ENCODE data around the gene FGFBP3. TPM values are rescaled to one million over a fixed set of nuclear protein-coding genes. Genes with fewer than 3 reads are reported as not detected.

Gene FGFBP3
- polyA plus RNA-seq (0.03 to 0.22 TPM (median 0.06 TPM) in 3 replicates), polyA minus RNA-seq (0.10 to 0.13 TPM in 2 of 3 replicates, not detected in the other)
- polyA plus RNA-seq (2011; ENCODE audit: low read depth) = 0.10 TPM
- 0.02 and 0.04 TPM in 2 replicates for polyA plus RNA-seq (2011; cell fraction: cytosol; rRNA removed)
- polyA plus RNA-seq (2011; cell fraction: nucleus; rRNA removed) = 0.11 and 0.13 TPM in 2 replicates
- 0.21 and 0.26 TPM in 2 replicates for polyA plus RNA-seq (2012; ENCODE audit: low replicate concordance)
- polyA minus RNA-seq (2011; cell fraction: cytosol; rRNA and poly(A)+ RNA removed) = not detected
- polyA minus RNA-seq (2011; cell fraction: nucleus; rRNA and poly(A)+ RNA removed) = not detected in 2 replicates

- no peak for FAIRE-seq
- no peak for DNase-seq (ENCODE audit: low read depth, low spot score)
Observed at GRCh38 chr10:91909117-91909677, at the start of gene FGFBP3. Gene FGFBP3, minus strand, starts transcription at chr10:91909486. Its CDS starts 517 bp downstream, at chr10:91908969.

DNA sequence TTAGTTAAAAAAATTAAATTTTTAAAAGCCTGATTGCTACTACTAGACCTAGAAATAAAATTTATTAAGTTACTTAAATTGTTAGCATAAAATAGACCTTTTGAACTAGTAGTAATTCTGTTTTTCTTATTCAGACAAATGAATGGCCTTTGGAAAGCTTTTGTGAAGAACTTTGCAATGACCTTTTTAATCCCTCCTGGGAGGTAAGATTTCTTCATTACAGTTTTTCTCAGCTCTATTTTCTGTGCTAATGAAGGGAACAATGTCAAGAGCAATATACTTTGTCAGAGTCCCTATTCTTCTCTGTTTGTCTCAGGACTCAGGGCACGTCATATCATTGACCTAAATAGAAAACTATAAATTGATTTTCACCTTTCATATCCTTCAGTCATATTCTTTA lies 47.8 kb upstream of the FGFBP3 start:
- Histone ChIP-seq H3K4me1 (ENCODE audit: control insufficient read depth, extremely low read depth, insufficient read depth, low read length) (peaks cover 24% of the 10 kb centered on the region), H3K9me3 (ENCODE audit: control insufficient read depth, low read depth, low read length) (no peaks in the 10 kb centered on the region), H3K4me3 (ENCODE audit: control insufficient read depth in 2 of 3, extremely low read depth in 1 of 3, insufficient read depth in 2 of 3, low read depth in 1 of 3, low read length in 3 of 3) (no peak overlapping the region), H3K79me2 (ENCODE audit: control insufficient read depth, insufficient read depth, low read length) (no peaks in the 10 kb centered on the region), H3K4me2 (ENCODE audit: control insufficient read depth, extremely low read depth, insufficient read depth, low read depth, low read length) (no peak overlapping the region), H3K9ac (ENCODE audit: control insufficient read depth, extremely low read depth, insufficient read depth, low read length) (no peak overlapping the region), H4K20me1 (ENCODE audit: control insufficient read depth, extremely low read depth, insufficient read depth, low read length) (no peaks in the 10 kb centered on the region), H2AFZ (ENCODE audit: control insufficient read depth, low read length) (no peak overlapping the region), H3K36me3 (ENCODE audit: control insufficient read depth in 2 of 2, extremely low read depth in 1 of 2, insufficient read depth in 2 of 2, low read length in 2 of 2) (peaks cover 11 to 27% of the 10 kb centered on the region in 2 experiments), H3K27ac (ENCODE audit: control insufficient read depth, insufficient read depth, low read length) (no peak overlapping the region), H3K9me1 (ENCODE audit: control insufficient read depth, extremely low read depth, insufficient read depth, low read length) (peaks cover 3% of the 10 kb centered on the region), H3K27me3 (ENCODE audit: control insufficient read depth, extremely low read depth, insufficient read depth, low read length) (no peaks in the 10 kb centered on the region)
- dilution Hi-C loops (cut with MboI; ENCODE audit: extremely low pct_ligation_motif_present, low sequenced_read_pairs) = no loop called here
- no peak for DNase-seq (ENCODE audit: low read depth, low spot score)
- FAIRE-seq = no peak
- TF ChIP-seq, protein P1, sequence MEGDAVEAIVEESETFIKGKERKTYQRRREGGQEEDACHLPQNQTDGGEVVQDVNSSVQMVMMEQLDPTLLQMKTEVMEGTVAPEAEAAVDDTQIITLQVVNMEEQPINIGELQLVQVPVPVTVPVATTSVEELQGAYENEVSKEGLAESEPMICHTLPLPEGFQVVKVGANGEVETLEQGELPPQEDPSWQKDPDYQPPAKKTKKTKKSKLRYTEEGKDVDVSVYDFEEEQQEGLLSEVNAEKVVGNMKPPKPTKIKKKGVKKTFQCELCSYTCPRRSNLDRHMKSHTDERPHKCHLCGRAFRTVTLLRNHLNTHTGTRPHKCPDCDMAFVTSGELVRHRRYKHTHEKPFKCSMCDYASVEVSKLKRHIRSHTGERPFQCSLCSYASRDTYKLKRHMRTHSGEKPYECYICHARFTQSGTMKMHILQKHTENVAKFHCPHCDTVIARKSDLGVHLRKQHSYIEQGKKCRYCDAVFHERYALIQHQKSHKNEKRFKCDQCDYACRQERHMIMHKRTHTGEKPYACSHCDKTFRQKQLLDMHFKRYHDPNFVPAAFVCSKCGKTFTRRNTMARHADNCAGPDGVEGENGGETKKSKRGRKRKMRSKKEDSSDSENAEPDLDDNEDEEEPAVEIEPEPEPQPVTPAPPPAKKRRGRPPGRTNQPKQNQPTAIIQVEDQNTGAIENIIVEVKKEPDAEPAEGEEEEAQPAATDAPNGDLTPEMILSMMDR (optimal IDR thresholded peaks at IDR 0.05 in 1 of 3, IDR thresholded peaks at IDR 0.05 in 1 of 3, conservative IDR thresholded peaks at IDR 0.05 in 1 of 3; ENCODE audit: extremely low read depth in 1 of 3, insufficient read depth in 2 of 3, low read length in 3 of 3) = no peak
- no peak for TF ChIP-seq EZH2 (IDR thresholded peaks at IDR 0.05; ENCODE audit: low read length)

More at GRCh38 chr10:91909117-91909677, at the start of gene FGFBP3:
- no peaks in the 10 kb centered on the region for H3K79me2 ChIP-seq (ENCODE audit: control insufficient read depth, insufficient read depth, low read length)
- peak within 1 kb of the TSS; percentile 88 for H3K4me2 ChIP-seq (ENCODE audit: control insufficient read depth, extremely low read depth, insufficient read depth, low read depth, low read length)
- peaks cover 3% of the 10 kb centered on the region for H3K4me1 ChIP-seq (ENCODE audit: control insufficient read depth, extremely low read depth, insufficient read depth, low read length)
- no peaks in the 10 kb centered on the region for H3K27me3 ChIP-seq (ENCODE audit: control insufficient read depth, extremely low read depth, insufficient read depth, low read length)
- peak within 1 kb of the TSS; percentile 42 to 74 (median 67) for H3K4me3 ChIP-seq (ENCODE audit: control insufficient read depth in 2 of 3, extremely low read depth in 1 of 3, insufficient read depth in 2 of 3, low read depth in 1 of 3, low read length in 3 of 3)
- H3K9ac ChIP-seq (ENCODE audit: control insufficient read depth, extremely low read depth, insufficient read depth, low read length) = peak within 1 kb of the TSS; percentile 20
- peak within 1 kb of the TSS; percentile 89 for H2AFZ ChIP-seq (ENCODE audit: control insufficient read depth, low read length)
- H3K36me3 ChIP-seq (ENCODE audit: control insufficient read depth in 2 of 2, extremely low read depth in 1 of 2, insufficient read depth in 2 of 2, low read length in 2 of 2) = peaks cover 0 to 3% of the 10 kb centered on the region in 2 experiments
- H4K20me1 ChIP-seq (ENCODE audit: control insufficient read depth, extremely low read depth, insufficient read depth, low read length) = no peaks in the 10 kb centered on the region
- TF ChIP-seq, protein P1 (optimal IDR thresholded peaks at IDR 0.05 in 1 of 3, IDR thresholded peaks at IDR 0.05 in 1 of 3, conservative IDR thresholded peaks at IDR 0.05 in 1 of 3; ENCODE audit: extremely low read depth in 1 of 3, insufficient read depth in 2 of 3, low read length in 3 of 3) = peak in 1 of 3 experiments; percentile 3
- TF ChIP-seq EZH2 (IDR thresholded peaks at IDR 0.05; ENCODE audit: low read length) = no peak
- H3K9me1 ChIP-seq (ENCODE audit: control insufficient read depth, extremely low read depth, insufficient read depth, low read length) = no peaks in the 10 kb centered on the region
- H3K9me3 ChIP-seq (ENCODE audit: control insufficient read depth, low read depth, low read length) = no peaks in the 10 kb centered on the region
- dilution Hi-C loops (cut with MboI; ENCODE audit: extremely low pct_ligation_motif_present, low sequenced_read_pairs) = no loop called here
- H3K27ac ChIP-seq (ENCODE audit: control insufficient read depth, insufficient read depth, low read length) = no peak within 1 kb of the TSS
